A673 (cell line): ENCODE data around the gene R3HDM4.

Experiments used
- CTCF ChIP-seq: fragments of 300-800, 200-600 bp; sonication (generic); conservative IDR thresholded peaks from 2 replicates; pipeline ENCODE4 v1.5.1; 2017; ENCODE audit warnings: low read depth, mild to moderate bottlenecking, antibody characterized with exemption, low read length, moderate library complexity, mixed read lengths
- EZH2 ChIP-seq: fragments of 200-600 bp; sonication (generic); IDR thresholded peaks from 2 replicates; pipeline ENCODE4 v1.6.1; 2017; ENCODE audit warnings: borderline replicate concordance, low read depth, mild to moderate bottlenecking, mixed read lengths, antibody characterized with exemption, low read length; ENCODE audit not compliant: poor library complexity, severe bottlenecking

- no peak for TF ChIP-seq CTCF
- TF ChIP-seq EZH2, result no peak
Observed at GRCh38 chr19:879711-880438, 33.1 kb downstream of the R3HDM4 start.
